ENCODE measurements around the gene BBS12.

BBS12 gene

DNA sequence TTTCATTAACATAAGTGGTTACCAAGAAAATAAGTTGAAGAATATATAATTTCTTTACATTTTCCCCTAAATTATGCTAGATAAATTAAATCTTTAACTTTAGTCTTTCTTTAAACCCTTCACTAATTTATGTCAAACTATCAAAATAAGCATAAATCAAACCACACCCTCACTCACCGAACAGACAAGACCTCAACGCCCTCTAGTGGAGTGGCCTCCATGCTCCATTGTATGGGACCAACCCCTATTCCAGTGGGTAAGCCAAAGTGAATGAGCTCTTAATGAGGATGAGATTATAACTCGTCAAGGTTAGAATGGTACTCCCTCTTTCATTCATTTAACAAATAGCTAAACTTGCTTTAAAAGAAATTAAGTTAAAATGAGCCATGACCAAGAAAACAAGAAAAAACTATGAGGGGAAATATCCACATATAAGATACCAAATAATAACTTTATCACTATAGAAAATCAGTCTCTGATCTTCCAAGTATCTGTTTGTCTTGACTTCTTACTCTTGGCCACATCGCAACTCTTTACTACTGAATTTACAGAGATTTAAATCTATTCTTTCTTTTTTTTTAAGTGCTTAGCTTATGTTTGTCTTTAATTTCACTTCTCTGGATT lies 15.6 kb upstream of the BBS12 start:
- peak; percentile 26 for DNase-seq

DNA sequence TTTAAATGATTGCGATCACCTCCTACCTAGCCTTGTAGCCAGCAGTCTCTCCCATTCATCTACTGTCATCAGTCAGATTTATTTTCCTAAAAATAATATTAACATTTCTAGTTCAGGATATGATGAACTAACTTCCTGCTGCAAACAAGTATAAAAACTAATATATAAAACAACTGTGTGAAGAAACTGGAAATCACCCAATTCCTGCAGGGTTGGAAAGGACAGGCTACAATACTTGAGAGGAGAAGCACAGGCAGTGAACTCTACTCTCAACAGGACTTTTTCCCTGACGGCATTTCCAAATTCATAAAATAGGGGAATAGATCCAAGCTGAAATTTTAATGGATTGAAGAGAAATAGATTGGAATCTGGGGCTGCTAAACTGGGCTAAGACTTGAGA lies 14.2 kb upstream of the BBS12 start:
- DNase-seq: no peak

- no peak for DNase-seq
Observed at GRCh38 chr4:122722256-122722655, 10.2 kb upstream of the BBS12 start.

DNA sequence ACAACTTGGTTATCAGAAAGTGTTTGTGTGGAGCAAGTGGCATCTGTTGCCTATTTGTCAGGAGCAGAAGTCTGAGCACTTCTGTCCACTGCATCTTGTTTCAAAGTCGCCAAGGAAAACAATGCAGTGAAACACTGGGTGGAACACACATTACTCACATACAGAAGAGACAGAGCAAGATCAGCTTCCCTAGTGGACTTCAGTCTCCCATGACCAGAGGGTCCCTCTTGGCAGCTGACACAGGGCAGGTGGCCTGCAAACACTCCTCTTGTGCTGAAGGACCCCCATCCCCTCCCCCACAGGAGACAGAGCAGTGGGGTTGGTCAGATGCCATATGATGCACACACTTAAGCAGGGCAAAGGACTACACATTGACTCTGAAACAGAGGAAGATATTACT lies 3.6 kb upstream of the BBS12 start:
- DNase-seq: no peak

DNA sequence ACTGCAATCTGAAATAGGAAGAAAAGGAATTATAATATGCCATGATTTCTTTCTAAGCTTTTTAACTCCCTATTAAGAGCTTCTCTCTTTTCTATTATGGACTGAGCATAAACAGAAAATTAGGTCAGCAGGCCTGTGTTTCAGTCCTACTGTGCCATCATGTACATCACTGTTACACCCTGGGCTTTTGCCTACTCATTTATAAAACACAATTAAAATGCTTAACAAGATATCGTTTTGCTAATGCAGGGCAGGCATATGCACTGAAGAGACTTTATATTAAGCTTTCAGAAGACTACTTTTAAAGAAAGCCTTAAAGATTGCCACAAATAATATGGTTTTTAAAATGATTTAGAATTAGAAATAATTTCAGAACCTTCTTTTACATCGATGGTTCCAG lies 828 bp upstream of the BBS12 start:
- no peak for DNase-seq

DNA sequence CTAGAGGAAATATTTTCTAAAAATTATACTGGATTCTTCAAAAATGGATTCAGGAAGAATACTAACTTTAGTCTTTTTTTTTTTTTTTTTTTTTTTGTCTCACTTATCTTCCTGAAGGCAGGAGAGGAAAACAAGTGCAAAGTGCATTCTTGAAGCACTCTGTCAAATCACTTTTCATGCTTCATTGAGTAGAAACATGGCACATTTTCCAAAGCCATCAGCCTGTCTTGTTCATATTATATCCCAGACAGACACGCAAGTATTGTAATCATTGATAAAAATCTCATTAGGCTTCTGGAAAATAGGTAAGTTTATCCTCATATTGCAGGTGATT lies 1.2 kb downstream of the BBS12 start:
- DNase-seq: no peak

- no peak for DNase-seq
Observed at GRCh38 chr4:122739174-122739573, 6.7 kb downstream of the BBS12 start.

- no peak for DNase-seq
Observed at GRCh38 chr4:122742933-122743829, 10.7 kb downstream of the BBS12 start.

DNA sequence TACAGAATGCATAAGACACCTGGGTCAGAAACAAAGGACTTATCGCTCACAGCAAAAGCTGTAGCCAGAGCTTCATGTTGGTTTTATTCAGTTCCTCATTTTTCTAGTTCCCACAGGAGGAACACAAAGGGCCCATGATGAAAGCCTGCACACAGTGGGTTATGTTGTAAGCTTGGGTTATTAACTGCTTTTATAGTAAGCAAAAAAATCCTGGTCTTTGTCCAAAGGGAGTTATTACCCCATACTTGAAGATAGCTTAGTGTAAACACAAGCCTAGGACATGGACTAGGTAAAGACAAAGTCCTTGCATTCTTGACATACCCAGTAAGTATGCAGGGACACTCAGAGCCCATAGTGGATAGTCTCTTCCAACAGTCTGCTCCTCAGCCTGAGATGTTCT lies 11.7 kb downstream of the BBS12 start:
- DNase-seq: no peak

DNA sequence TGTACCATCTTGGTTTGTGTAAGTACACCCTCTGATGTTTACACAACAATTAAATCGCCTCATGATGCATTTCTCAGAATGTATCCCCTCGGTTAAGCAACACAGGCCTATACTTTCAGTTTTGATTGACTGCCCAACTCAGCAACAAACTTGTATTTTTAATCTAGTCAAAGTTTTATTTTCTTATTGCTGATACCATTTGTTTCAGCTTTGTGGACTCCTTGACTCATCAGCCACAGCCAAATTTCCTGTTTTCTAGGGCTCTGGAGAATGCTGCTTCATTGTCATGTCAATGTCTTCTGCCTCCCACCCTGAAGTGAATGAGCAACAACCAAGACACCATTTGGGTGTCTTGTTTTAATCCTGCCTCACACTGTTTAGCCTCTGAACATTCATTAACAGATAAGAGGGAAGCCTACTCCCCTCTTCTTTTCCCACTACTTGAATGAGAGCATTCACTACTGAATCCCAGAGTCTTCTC lies 14.0 kb downstream of the BBS12 start:
- DNase-seq: no peak

GRCh38 chr4:122747068-122747467 lies 14.6 kb downstream of the BBS12 start:
- no peak for DNase-seq

- DNase-seq: no peak
Observed at GRCh38 chr4:122747883-122748282, 15.4 kb downstream of the BBS12 start.

DNA sequence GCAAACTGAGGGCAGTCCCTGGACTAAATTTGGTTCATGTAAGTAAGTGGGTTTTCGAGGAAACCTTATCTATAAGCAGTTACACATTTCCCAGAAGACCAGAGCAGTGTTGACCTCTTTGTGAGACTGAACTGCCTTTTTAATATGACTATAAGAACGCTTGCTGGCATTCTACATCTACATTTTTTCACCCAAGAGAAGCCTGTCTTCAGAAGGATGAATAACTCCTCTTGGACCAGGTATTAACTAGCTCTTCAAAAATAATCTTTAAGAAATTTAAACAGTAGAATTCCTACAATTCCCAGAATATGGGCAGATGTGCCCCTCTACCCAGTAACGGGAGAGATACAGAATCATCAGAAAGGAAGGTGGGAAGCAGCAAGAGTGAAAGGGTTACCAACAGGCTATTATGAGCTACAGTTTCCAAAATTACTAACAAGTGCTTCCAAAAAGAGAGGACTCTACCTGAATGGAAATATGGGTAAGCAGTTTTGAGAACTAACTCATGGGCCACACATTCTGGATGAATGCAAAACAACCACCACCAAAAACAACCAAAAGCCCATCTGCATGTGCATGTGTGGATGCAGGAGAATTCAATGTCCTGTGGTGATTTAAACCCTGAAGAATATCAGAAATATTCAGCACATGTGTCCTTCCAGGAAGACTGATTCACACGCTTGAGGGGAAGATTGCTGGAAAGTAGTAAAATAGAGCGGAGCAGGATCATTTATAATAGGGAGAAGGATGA lies 17.4 kb downstream of the BBS12 start:
- no peak for DNase-seq

DNA sequence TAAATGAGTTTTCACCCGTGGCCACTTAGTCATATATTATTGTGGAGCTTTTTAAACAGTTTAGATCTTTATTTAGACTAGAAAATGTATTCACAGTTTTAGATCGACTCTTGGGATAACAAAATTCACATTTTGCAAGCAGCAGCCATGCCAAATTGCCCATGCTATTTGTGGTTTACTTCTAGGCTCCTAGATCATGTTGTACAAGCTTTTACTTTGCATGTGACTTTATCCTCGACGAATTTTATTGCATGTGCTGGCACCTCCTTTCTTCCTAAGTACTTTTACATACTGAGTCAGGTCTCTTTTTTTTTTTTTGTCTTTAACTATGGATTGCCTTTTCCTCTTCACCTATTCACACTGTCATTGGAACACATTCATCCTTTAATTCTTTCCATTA lies 23.2 kb downstream of the BBS12 start:
- DNase-seq: no peak

GRCh38 chr4:122758033-122758432 lies 25.5 kb downstream of the BBS12 start:
- DNase-seq: no peak

GRCh38 chr4:122759639-122760310 lies 27.3 kb downstream of the BBS12 start:
- DNase-seq: no peak

DNA sequence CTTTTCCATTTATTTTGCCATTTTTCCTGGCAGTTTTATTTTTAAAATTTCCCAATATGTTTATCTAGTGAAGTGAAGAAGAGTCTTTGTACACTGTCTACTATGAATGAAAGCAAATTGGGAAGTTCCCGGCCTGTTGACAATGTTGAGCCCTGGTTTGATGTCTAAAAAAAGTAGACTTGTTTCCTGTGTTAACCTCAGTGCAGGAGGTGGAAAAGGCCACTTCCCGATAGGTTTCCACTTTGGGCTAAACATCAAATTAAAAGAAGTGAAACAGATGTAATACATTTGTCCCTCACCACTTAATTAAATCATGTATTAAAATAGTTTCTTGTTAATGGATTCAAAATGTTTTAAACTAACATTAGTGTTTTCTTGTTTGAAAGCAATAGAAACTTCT lies 30.0 kb downstream of the BBS12 start:
- no peak for DNase-seq

DNA sequence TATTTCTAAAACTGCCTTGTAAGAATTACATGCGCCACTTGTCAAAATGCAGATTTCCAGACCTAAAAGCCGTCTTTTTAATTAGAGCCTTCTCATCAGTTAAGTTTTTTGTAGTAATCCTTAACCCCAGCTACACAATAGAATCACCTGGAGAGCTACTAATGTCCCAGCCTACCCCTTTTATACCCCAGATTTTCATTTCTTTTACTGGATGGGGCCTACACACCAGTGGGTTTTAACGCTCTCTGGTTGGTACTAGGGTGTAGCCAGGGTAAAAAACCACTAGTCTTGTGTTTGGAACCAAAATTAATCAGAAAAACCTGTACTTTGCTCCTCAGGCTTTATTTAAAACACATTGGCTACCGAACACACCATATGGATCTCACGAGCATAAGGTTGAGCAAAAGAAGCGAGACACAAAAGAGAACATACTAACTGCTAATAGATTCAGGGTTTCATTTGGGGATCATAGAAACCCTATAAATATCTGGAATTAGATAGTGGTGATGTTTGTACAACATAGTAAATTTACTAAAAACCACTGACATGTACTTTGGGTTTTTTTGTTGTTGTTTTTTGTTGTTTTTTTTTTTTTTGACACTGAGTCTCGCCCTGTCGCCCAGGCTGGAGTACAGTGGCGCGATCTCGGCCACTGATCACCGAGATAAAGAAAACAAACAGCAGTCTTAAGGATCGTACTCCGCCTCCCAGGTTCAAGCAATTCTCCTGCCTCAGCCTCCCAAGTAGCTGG lies 30.6 kb downstream of the BBS12 start:
- DNase-seq: no peak

GRCh38 chr4:122764071-122764820 lies 31.7 kb downstream of the BBS12 start:
- DNase-seq: no peak

DNA sequence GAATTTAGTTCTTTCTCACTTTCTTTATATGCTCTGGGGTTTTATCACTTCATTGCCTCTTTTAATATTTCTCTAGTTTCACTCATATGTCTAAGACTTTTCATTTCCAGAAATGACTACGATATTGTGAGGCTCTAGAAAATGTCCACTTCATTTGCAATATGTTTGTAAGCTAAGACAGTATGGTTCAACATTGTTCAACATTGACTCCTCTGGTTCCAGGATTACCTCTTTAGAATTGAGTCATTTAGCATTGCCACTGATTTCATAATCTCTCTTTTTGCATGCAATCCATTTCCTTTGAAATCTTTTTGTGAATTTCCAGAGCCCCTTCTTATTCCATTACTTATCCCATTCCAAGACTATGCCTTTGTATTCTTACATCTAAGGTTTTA lies 32.3 kb downstream of the BBS12 start:
- no peak for DNase-seq

DNA sequence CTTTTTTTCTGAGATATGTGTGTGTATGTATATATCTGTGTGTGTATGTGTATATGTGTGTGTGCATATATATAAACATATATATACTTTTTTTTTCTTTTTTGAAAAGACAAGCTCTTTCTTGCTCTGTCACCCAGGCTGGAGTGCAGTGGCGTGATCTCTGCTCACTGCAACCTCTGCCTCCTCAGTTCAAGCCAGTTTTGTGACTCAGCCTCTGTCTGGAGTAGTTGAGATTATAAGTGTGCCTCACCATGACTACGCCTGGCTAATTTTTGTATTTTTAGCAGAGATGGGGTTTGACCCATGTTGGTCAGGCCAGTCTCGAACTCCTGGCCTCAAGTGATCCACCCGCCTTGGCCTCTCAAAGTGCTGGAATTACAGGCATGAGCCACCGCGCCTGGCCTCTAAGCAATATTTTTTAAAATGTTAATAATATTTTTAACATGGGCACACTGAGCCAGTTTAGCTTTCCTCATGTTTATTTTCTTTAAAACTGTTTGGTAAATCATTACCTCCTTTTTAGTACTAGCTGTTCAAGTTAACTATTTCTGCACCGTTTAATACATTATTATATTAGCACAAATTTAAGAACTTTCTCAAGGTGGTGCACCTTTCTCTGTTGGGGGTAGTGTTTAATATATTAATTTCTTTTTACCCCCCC lies 33.3 kb downstream of the BBS12 start:
- no peak for DNase-seq

Data from 8988T (cell line).